ENCODE data around the gene MYO7B. TPM values are rescaled to one million over a fixed set of nuclear protein-coding genes. Genes with fewer than 3 reads are reported as not detected.

Gene MYO7B
- polyA plus RNA-seq, 2 of the 4 experiments (the other 2 are of a cell fraction) = 0.04 to 0.09 TPM

- FAIRE-seq = no peak
Measured at GRCh38 chr2:127530245-127531140, 5.0 kb upstream of the MYO7B start.

GRCh38 chr2:127531221-127531648 lies 4.2 kb upstream of the MYO7B start:
- Histone ChIP-seq H3K4me2 (no peak overlapping the region), H3K4me3 (no peak overlapping the region), H3K4me1 (peaks cover 5% of the 10 kb centered on the region; the same call in 2 of the 3 replicates), H3K27ac (no peak overlapping the region), H3K9me3 (0 out of 3 replicates have a peak, but pooled peaks cover 6% of the 10 kb centered on the region)
- DNase-seq (ENCODE audit: low read depth in 1 of 2, low spot score in 1 of 2) (no peak), FAIRE-seq (no peak), ATAC-seq (no peak)
- POLR2A ChIA-PET = no interaction called here
- TF ChIP-seq EP300 (IDR thresholded peaks at IDR 0.05) = no peak
- TF ChIP-seq NPAS2 (CRISPR knock-in tag; IDR thresholded peaks at IDR 0.05; ENCODE audit: borderline replicate concordance) = no peak
- TF ChIP-seq POLR2A (IDR thresholded peaks at IDR 0.05; ENCODE audit: low read length) = no peak
- CTCF ChIA-PET = no interaction called here
- 64% methylated on average over 4 of the region's 4 CpGs for WGBS (ENCODE audit: missing lambda C conversion rate)

More at GRCh38 chr2:127530245-127531140, 5.0 kb upstream of the MYO7B start:
- 33% methylated on average over 3 of the region's 3 CpGs for WGBS (ENCODE audit: missing lambda C conversion rate)
- CTCF ChIA-PET = no interaction called here
- Histone ChIP-seq H3K4me1 (peaks cover 5% of the 10 kb centered on the region; the same call in 2 of the 3 replicates), H3K27ac (no peak overlapping the region), H3K9me3 (0 out of 3 replicates have a peak, but pooled peaks cover 6% of the 10 kb centered on the region), H3K4me2 (no peak overlapping the region), H3K4me3 (no peak overlapping the region)
- POLR2A ChIA-PET = no interaction called here
- TF ChIP-seq, protein P1, sequence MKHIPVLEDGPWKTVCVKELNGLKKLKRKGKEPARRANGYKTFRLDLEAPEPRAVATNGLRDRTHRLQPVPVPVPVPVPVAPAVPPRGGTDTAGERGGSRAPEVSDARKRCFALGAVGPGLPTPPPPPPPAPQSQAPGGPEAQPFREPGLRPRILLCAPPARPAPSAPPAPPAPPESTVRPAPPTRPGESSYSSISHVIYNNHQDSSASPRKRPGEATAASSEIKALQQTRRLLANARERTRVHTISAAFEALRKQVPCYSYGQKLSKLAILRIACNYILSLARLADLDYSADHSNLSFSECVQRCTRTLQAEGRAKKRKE (CRISPR knock-in tag; IDR thresholded peaks at IDR 0.05; ENCODE audit: low read depth) = no peak
- TF ChIP-seq KDM1A (IDR thresholded peaks at IDR 0.05; ENCODE audit: low read depth) (no peak), CHD2 (IDR thresholded peaks at IDR 0.05; ENCODE audit: low read length, partially characterized antibody) (no peak), GATA3 (IDR thresholded peaks at IDR 0.05; ENCODE audit: borderline replicate concordance) (no peak), MAFK (IDR thresholded peaks at IDR 0.05; ENCODE audit: partially characterized antibody) (no peak), EHMT2 (IDR thresholded peaks at IDR 0.05; ENCODE audit: low read depth) (no peak)
- ATAC-seq (no peak), DNase-seq (ENCODE audit: low read depth in 1 of 2, low spot score in 1 of 2) (peak in 1 of 2 experiments; percentile 26)

DNA sequence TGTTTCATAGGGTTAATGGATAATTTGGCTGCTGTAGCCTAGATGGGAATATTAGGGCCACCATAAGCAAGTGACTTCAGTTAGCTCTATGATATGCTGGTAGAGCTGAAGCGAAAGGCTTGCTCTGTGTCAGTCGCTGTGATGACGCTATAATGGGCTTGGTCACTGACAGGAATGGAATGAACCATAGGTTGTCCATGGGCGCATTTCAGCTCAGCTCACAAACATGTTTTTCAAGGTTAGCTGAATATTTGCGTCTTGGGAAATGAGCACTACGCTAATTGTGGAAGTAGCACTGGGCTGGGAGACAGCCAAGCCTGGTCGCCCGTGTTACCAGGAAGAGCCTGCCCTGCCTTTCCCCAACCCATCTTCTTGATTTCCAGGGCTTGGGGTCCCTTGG lies 3.2 kb upstream of the MYO7B start:
- H3K4me2 ChIP-seq = no peak overlapping the region
- no peak for DNase-seq (ENCODE audit: low read depth in 1 of 2, low spot score in 1 of 2)
- POLR2A ChIA-PET = no interaction called here
- peaks cover 4% of the 10 kb centered on the region; the same call in 2 of the 3 replicates for H3K4me1 ChIP-seq
- FAIRE-seq = no peak
- WGBS (ENCODE audit: missing lambda C conversion rate) = 82% methylated on average over 8 of the region's 8 CpGs
- ATAC-seq = no peak
- H3K4me3 ChIP-seq = no peak overlapping the region
- 0 out of 3 replicates have a peak, but pooled peaks cover 6% of the 10 kb centered on the region for H3K9me3 ChIP-seq
- H3K27ac ChIP-seq = no peak overlapping the region
- CTCF ChIA-PET = no interaction called here
- TF ChIP-seq RAD21 (conservative IDR thresholded peaks at IDR 0.05 in 1 of 2, IDR thresholded peaks at IDR 0.05 in 1 of 2) (no peak), TFCP2L1 (CRISPR knock-in tag; IDR thresholded peaks at IDR 0.05) (no peak), JUN (IDR thresholded peaks at IDR 0.05) (no peak), HOXA7 (CRISPR knock-in tag; IDR thresholded peaks at IDR 0.05) (no peak), NR3C1 (IDR thresholded peaks at IDR 0.05) (no peak), HOXB5 (CRISPR knock-in tag; IDR thresholded peaks at IDR 0.05) (no peak), EP300 (IDR thresholded peaks at IDR 0.05) (no peak), NPAS2 (CRISPR knock-in tag; IDR thresholded peaks at IDR 0.05; ENCODE audit: borderline replicate concordance) (no peak), HDAC2 (IDR thresholded peaks at IDR 0.05) (no peak), ZSCAN20 (CRISPR knock-in tag; IDR thresholded peaks at IDR 0.05) (no peak), FOSB (CRISPR knock-in tag; IDR thresholded peaks at IDR 0.05) (no peak), CEBPB (IDR thresholded peaks at IDR 0.05) (no peak), MAZ (IDR thresholded peaks at IDR 0.05; ENCODE audit: borderline replicate concordance, low read depth, low read length) (no peak), HOXB13 (CRISPR knock-in tag; IDR thresholded peaks at IDR 0.05; ENCODE audit: low read depth) (no peak), ZC3H11A (IDR thresholded peaks at IDR 0.05) (no peak), MYC (IDR thresholded peaks at IDR 0.05; ENCODE audit: borderline replicate concordance, low read length) (no peak), BHLHE40 (IDR thresholded peaks at IDR 0.05; ENCODE audit: low read depth, low read length) (no peak)

Data from A549 (cell line).